GM12874 (cell line): ENCODE data around the gene PPP1R7.

Experiments
- TF ChIP-seq, protein P1 (sequence below): IDR thresholded peaks from 2 replicates; pipeline ENCODE4 v1.5.1; 2011; ENCODE audit warnings: low read depth, mild to moderate bottlenecking, control low read depth, low read length, moderate library complexity; ENCODE audit not compliant: insufficient read depth

Gene PPP1R7

GRCh38 chr2:241109210-241110088, 40.8 kb upstream of the PPP1R7 start:
- TF ChIP-seq, protein P1, sequence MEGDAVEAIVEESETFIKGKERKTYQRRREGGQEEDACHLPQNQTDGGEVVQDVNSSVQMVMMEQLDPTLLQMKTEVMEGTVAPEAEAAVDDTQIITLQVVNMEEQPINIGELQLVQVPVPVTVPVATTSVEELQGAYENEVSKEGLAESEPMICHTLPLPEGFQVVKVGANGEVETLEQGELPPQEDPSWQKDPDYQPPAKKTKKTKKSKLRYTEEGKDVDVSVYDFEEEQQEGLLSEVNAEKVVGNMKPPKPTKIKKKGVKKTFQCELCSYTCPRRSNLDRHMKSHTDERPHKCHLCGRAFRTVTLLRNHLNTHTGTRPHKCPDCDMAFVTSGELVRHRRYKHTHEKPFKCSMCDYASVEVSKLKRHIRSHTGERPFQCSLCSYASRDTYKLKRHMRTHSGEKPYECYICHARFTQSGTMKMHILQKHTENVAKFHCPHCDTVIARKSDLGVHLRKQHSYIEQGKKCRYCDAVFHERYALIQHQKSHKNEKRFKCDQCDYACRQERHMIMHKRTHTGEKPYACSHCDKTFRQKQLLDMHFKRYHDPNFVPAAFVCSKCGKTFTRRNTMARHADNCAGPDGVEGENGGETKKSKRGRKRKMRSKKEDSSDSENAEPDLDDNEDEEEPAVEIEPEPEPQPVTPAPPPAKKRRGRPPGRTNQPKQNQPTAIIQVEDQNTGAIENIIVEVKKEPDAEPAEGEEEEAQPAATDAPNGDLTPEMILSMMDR, result no peak

DNA sequence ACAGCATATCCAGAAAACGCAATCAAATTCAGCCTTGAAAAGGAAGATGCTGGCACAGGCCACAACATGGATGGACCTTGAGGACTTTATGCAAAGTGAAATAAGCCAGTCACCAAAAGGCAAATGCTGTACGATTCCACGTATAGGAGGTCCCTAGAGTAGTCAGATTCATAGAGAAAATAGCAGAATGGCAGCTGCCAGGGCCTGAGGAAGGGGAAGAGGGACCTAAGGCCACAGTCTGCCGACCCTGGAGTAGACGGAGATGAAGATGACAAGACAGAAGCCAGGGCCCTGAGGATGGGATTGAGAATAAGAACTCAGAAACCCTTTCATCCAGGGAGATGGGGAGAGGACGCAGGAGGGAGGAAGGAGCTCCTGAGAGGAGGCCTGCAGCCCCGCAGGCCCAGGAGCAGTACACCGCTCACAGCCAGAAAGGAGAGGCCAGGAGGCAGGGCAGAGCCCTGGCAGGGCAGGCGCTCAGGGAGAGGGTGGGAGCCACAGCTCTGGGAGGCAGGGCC, 40.1 kb upstream of the PPP1R7 start:
- TF ChIP-seq, protein P1, result no peak

DNA sequence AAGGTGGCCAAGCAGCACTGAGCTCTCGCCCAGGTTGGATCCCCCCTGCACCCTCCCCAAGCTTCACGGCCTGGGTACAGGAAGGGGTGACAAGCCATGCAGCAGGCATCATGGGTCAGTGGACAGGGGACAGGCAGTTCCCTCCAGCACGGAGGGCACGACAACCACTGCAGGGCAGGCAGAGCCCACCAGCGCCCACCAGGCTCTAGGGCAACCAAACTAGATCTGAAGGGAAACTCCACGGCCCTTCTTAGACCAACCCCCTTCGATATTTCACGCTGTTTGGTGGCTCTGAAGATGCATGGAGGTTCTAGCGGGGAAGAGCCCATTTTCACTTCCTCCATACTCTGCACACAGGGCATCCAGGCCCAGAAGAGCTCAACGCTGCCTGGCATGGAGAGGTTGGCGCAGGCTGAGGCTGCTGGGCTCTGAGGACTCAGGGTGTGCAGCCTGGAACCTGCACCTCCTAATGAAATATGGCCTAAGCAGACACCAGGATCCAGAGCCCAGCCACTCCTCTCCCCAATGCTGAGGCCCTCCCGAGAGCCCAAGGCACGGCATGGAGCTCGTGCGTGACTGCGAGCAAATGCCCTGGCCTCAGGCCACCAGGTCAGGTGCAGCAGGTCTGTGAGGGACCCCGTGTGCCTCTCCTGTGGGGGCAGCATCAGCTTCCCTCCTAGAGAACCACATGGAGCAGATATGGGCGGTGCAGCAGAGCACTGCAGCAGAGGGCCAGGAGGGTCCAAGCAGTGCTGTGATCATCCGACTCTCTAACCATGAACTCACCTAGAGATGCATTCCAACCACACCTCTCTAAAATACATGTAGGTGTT, 39.4 kb upstream of the PPP1R7 start:
- TF ChIP-seq, protein P1, result no peak

DNA sequence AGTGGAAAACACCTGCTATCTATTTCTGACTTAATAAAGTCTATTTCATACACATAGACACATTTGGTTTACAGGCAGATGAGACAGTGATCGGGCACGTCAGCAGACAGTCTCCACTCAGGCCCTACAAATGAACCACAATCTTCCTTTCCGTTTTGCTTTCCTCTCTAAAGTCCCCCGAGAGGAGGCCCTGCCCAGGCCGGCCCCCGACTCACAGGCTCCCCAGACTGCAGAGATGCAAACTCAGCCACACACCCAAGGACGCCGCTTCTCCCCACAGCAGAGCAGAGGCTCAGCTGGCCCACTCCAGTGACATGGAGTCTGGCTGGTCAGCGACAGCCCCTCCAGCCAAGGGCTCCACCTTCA, 38.8 kb upstream of the PPP1R7 start:
- TF ChIP-seq, protein P1, result no peak

- TF ChIP-seq, protein P1, result no peak
These were observed 38.2 kb upstream of the PPP1R7 start for GRCh38 chr2:241112046-241112445.

DNA sequence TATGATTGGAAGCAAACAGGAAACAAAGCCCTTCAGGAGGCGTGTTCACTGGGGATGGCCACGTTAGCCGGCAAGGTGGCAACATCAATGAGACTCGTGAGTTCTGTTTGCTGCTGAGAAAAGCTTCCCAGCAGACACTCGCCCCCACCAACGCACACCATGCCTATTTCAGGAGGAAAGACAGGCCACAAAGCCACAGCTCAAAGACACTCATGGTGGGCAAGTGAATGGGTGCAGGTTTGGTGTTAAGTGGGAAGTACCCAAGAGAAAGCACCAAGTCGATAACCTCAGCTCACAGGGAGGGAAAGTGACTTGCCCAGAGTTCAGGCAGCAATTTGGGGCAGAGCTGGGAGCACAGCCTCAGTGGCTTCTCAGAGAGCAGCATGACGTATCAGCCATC, 37.7 kb upstream of the PPP1R7 start:
- TF ChIP-seq, protein P1, result no peak

GRCh38 chr2:241114836-241115235, 35.4 kb upstream of the PPP1R7 start:
- TF ChIP-seq, protein P1, result no peak
